ENCODE data around the gene HIP1R.
"Not testable (repeated sequence)": the region's sequence is repeated elsewhere in the genome, so short reads cannot be mapped to it uniquely, and the experiment has no call there.

HIP1R gene

GRCh38 chr12:122896662-122897061 lies 61.4 kb downstream of the HIP1R start:
- H3K4me3 ChIP-seq (ENCODE audit: low read depth, low read length), result no peak overlapping the region

GRCh38 chr12:122899887-122900286 lies 64.6 kb downstream of the HIP1R start:
- no peak overlapping the region for H3K4me3 ChIP-seq (ENCODE audit: low read depth, low read length)
- no peak for TF ChIP-seq CTCF (IDR thresholded peaks at IDR 0.05; ENCODE audit: low read depth, low read length)

More at GRCh38 chr12:122896662-122897061, 61.4 kb downstream of the HIP1R start:
- TF ChIP-seq CTCF (IDR thresholded peaks at IDR 0.05; ENCODE audit: low read depth, low read length), result no peak

- no peak for TF ChIP-seq CTCF (IDR thresholded peaks at IDR 0.05; ENCODE audit: low read depth, low read length)
These were observed 67.8 kb downstream of the HIP1R start for GRCh38 chr12:122902854-122903692.

GRCh38 chr12:122903693-122904034 lies 68.4 kb downstream of the HIP1R start:
- no peak for TF ChIP-seq CTCF (IDR thresholded peaks at IDR 0.05; ENCODE audit: low read depth, low read length)
- H3K4me3 ChIP-seq (ENCODE audit: low read depth, low read length), result no peak overlapping the region

More at GRCh38 chr12:122902854-122903692, 67.8 kb downstream of the HIP1R start:
- H3K4me3 ChIP-seq (ENCODE audit: low read depth, low read length), result no peak overlapping the region

- H3K4me3 ChIP-seq (ENCODE audit: low read depth, low read length), result not testable (repeated sequence)
These were observed 70.0 kb downstream of the HIP1R start for GRCh38 chr12:122905258-122905657.

- no peak overlapping the region for H3K4me3 ChIP-seq (ENCODE audit: low read depth, low read length)
- no peak for TF ChIP-seq CTCF (IDR thresholded peaks at IDR 0.05; ENCODE audit: low read depth, low read length)
These were observed 73.7 kb downstream of the HIP1R start for GRCh38 chr12:122908915-122909314.

- no peak for TF ChIP-seq CTCF (IDR thresholded peaks at IDR 0.05; ENCODE audit: low read depth, low read length)
- H3K4me3 ChIP-seq (ENCODE audit: low read depth, low read length), result no peak overlapping the region
These were observed 74.4 kb downstream of the HIP1R start for GRCh38 chr12:122909442-122910288.
